Measurements from ENCODE around the gene M1AP.
"Not testable (repeated sequence)": the region's sequence is repeated elsewhere in the genome, so short reads cannot be mapped to it uniquely, and the experiment has no call there.

The M1AP gene

GRCh38 chr2:74653985-74654882, 6.1 kb upstream of the M1AP start, which contains the start of gene SEMA4F:
Gene SEMA4F, plus strand, starts transcription at chr2:74654247. Its CDS starts 130 bp downstream, at chr2:74654377.
- DNase-seq (ENCODE audit: low read depth in 2 of 2), result peak; percentile 89 to 93

DNA sequence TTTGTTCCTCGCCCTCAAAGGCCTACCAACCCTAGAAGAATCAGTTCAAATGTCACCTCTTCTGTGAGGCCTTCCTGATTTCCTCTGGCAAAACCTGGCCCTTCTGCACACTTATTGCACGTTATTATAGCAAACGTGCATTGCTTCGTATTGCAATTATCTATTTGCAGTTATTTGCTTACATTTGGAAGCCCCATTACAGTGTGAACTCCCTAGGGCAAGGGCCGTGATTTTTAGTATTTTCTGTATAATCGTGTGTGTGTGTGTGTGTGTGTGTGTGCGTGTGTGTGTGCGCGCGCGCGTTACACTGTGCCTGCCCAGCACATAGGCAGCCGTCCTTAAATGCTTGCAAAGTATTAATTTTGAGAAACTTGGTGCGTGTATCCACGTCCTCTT, 5.5 kb upstream of the M1AP start:
- no peak for DNase-seq (ENCODE audit: low read depth in 2 of 2)

DNA sequence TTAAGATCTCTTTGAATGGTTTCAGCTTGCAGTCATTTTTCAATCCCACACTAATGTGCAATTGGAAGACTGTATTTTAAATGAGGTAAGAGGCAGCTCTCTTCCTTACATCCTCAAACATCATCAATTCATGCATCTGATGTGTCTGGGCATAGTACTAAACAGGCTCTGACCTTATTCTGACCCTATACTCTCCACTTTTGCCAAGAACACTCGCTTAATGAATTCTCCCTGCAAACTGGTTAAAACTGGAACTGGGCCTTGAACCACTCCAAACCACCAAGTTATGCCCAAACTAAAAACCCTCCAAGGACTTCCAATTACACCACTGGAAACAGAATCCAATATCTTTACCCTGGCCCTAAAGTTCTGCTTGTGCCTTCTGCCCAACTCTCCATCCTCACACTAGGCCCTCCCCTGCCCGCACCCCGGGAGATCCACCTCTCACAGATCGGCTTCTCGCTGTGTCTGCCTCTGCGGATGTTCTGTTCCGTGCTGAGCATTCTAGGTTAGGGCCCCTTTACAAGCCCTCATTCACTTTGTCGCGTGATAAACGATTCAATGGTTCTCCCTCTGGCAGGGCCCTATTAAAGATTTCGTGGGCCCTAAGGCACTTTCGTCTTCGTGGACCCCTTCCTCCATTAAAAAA, 1.2 kb downstream of the M1AP start:
- DNase-seq (ENCODE audit: low read depth in 2 of 2), result no peak

GRCh38 chr2:74646201-74646600, 1.9 kb downstream of the M1AP start:
- DNase-seq (ENCODE audit: low read depth in 2 of 2), result no peak

- no peak for DNase-seq (ENCODE audit: low read depth in 2 of 2)
These were observed 2.8 kb downstream of the M1AP start for GRCh38 chr2:74645344-74645743.

GRCh38 chr2:74639550-74639949, 8.6 kb downstream of the M1AP start:
- no peak for DNase-seq (ENCODE audit: low read depth in 2 of 2)

DNA sequence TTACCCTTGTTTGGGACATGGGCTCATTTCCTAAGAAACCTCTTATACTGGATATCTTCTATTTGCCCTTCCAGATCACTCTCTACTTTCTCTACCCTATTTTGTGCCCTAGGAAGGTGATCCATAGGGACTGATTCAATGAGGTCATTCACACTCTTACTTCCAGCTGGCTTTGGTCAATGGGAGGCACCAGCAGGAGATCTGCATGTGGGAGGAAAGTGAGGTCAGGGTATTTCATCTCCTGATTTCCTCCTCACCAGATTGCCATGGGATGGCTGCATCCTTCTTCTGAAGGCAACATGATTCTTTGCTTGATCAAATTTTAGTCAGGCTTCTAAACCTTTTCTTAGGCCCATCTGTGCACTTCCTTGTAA, 15.2 kb downstream of the M1AP start:
- no peak for DNase-seq (ENCODE audit: low read depth in 2 of 2)

DNA sequence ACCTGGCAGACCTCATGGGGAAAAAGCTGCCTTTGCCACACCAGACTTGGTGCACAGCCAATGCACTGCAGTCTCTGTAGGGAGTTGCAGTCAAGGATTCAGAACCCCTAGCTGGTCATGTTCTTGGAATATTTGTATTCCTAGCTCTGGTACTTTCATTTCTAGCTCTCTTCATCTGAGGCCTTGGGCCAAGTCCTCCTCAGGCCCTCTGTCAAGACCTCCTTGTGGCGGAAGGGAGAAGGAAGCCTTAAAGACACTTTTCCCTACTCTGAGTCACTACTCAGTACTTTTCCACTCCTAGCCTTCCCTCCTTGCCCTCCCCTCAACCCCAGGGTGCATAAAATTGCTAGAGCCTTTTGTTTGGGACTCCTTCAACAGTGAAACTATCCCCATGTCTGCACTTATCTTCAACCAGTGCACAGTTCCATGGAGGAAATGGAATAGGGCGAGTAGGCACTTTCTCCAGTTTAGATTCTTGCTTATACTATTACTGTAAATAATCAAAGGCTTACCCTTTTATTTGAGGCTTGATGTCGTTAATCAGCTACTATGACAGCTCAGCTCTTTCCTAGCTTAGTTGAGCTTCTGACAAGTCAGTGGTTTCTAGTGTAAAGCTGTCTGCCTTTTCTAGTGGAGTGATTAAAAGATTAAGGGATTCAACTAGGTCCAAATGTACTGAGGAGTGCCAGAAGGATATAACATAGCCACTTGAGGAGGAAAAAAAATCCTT, 15.8 kb downstream of the M1AP start:
- no peak for DNase-seq (ENCODE audit: low read depth in 2 of 2)

DNA sequence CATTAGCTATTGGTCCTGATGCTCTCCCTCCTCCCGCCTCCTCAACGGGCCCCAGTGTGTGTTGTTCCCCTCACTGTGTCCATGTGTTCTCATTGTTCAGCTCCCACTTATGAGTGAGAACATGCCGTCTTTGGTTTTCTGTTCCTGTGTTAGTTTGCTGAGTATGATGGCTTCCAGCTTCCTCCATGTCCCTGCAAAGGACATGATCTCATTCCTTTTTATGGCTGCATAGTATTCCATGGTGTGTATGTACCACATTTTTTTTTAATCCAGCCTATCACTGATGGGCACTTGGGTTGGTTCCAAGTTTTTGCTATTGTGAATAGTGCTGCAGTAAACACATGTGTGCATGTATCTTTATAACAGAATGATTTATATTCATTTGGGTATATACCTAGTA, 17.7 kb downstream of the M1AP start:
- DNase-seq (ENCODE audit: low read depth in 2 of 2), result not testable (repeated sequence)

DNA sequence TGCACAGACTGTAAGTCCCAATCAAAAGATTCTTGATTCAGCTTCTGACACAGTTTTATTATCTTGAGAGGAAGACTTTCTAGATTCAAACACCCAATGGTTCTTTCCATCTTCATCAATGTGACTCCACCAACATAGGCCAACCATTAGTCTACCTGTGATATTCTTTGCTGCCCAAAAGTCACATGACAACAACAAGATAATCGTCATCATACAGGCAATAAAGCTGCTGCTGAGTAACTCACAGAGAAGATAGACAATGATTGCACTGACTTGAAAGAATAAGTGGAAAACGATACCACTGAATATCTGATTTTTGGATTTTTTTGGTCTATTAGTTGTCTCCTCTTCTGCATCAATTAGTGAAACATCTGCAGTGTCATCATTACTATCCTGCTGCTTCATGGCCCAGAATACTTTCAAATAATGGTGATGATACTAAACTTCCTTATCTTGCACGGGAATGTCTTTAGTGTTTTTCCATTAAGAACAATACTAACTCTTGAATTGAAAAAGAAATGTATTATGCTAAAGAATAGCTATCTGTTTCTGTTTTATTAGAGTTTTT, 19.5 kb downstream of the M1AP start:
- no peak for DNase-seq (ENCODE audit: low read depth in 2 of 2)

DNA sequence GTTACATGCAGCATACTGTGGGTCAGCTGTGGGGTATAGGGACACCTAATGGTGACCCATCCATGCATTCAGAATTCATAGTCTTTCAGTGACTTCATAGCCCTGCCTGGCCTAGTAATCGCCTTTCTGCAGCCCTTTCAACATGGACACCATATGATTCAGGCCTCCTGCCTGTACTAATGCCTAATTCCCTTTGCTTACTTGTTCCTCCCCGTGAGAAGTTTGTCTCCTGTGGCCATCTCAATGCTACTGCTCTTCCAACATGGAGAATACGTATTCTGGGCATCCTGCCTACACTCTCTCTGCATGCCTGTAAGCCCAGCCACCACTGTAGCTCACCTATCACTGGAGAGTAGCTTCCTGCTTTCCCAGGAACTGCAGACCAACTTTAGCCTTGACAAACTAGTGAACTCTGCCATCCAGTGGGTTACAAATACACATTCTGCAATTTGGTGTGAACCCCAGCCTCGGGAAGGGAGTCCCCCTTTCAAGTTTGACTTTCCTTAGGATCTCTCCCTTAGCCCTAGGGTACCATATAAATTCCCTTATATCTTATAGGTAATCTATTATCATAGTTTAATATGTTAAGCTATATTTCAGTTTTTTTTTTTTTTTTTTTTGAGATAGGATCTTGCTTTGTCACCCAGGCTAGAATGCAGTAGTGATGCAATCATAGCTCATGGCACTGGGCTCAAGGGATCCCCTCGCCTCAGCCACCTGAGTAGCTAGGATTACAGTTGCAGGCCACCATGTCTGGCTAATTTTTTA, 22.3 kb downstream of the M1AP start:
- DNase-seq (ENCODE audit: low read depth in 2 of 2), result no peak

- no peak for DNase-seq (ENCODE audit: low read depth in 2 of 2)
These were observed 27.5 kb downstream of the M1AP start for GRCh38 chr2:74620671-74621070.

DNA sequence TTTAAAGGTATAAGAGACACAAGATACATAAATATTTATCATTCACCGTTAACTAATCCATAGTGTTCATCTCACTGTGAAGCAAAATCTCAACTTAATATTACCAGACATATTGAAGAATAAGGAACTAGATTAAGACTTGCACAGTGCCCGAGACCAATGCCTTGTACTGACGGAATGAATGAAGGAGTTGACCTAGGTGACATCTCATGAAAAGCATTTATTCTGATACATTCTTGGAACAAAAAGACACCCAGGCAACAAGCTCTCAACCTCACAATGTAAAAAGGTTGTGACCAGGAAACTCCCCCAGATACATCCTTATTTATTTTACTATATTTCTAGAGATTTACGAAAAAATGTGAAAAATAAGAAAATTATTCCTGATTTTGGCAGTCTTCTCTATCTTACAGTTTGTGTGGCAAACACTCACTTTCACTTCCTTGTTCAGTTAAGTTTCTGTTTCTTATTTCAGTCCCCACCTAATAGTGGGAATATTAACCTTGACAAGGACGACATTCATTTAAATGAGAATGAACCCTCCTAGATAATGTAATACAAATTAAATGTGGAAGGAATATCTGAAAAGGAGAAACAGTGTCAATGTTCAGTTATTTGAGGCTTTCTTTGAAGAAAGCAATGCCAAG, 28.4 kb downstream of the M1AP start:
- DNase-seq (ENCODE audit: low read depth in 2 of 2), result no peak

DNA sequence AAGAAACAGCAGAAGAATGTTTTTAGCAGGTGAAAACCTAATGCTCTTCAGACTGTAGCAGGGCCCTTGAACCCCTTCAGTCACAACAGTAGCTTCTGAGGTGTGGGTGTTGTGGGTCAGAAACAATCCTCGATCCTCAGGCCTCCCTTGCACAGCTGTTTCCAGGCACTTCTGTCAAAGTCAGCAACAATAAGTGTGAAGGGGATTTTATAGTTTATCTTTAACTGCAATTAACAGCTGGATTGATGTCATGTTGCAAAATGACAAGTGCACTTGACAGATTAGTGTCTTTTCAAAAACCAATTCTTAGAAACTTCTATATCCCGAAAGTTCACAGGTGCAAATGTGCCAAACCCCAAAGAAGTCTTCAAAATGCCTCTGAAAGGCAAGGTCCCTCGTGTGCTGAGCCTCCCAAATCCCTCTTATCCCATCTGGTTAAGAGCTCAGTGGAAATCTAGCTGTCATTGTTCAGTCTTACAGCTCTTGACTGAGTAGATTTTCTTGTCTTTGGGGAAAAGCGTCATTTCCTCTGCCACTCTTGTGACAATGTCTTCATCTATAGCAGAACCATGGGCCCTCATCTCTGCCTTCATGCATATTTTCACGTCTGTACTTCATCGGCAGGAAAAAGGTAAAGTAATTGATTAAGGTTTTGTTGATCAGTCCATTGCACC, 29.6 kb downstream of the M1AP start:
- no peak for DNase-seq (ENCODE audit: low read depth in 2 of 2)

GRCh38 chr2:74617122-74617521, 31.0 kb downstream of the M1AP start:
- DNase-seq (ENCODE audit: low read depth in 2 of 2), result no peak

DNA sequence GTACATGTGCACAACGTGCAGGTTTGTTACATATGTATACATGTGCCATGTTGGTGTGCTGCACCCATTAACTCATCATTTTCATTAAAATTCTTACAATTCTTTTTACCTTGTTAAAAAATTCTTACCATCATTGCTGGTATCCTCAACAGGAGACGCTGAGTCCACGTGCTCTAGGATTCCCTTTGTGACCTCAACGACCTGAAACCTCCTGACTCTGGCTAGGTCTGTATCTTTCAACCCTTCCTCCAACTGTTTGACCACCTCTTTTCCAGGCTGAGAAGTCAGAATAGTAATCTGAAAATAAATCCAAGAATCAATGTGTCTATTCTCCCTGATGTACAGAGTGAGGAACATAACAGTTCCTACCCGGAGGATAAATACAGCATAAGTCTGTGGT, 41.2 kb downstream of the M1AP start:
- DNase-seq (ENCODE audit: low read depth in 2 of 2), result no peak

- no peak for DNase-seq (ENCODE audit: low read depth in 2 of 2)
These were observed 44.7 kb downstream of the M1AP start for GRCh38 chr2:74603282-74604000.

DNA sequence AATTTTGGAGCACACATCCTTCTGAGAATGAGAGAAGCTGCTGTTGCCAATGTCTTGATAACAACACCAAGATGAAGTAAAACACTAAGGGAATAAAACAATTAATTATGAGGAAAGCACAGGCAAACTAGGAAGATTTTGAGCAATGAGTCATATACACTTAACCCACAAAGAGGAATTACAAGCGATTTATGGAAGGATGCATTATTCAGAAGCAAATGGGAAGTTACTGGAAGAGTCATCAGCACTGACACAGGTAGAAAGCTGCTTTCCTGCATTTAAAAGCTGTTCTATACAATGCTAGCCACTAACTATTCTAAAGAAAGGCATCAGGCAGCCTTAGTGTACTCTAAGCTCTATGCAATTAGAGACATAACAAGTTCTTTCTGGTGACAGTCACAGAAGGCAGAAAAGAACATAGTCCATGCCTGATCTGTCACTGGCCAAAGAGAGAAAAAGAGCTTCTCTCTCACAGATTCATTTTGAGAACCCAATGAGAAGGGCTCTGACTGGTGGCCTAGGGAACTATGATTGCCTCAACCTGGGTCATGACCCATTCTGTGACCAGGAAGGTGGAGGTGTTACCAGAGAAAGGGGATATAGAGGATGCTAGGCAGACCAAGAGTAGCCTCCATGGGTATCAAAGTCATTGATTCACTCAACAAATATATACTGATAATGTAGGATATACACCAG, 45.4 kb downstream of the M1AP start:
- no peak for DNase-seq (ENCODE audit: low read depth in 2 of 2)

DNA sequence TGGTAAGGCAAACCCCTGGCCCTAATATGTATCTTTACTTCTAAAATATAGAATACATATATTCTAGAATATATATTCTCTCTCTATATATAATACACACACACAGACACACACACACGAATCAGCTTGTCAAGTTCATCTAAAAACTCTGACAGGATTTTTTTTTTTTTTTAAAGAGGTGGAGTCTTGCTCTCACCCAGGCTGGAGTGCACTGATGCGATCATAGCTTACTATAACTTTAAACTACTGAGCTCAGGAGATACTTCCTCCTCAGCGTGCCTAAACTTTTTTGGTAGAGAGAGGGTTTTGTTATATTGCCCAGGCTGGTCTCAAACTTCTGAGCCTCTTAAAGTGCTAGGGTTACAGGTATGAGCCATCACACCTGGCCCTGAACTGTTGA, 48.5 kb downstream of the M1AP start:
- DNase-seq (ENCODE audit: low read depth in 2 of 2), result no peak

Data from stimulated activated CD8-positive, alpha-beta memory T cell treated with anti-CD3 and anti-CD28 coated beads, Interleukin-15, amount 100 ng/mL, for 48 hours (primary cell).